GM19023 (cell line): ENCODE measurements around the gene ITGA4.

Source experiments
- ATAC-seq: cut with Tn5 transposase; IDR thresholded peaks from one replicate; pipeline ENCODE4 v1.9.1; 2021; ENCODE audit warnings: mild to moderate bottlenecking, moderate library complexity; ENCODE audit not compliant: unreplicated experiment

ITGA4 gene

GRCh38 chr2:181499231-181499630 lies 42.0 kb downstream of the ITGA4 start:
- ATAC-seq, result no peak

DNA sequence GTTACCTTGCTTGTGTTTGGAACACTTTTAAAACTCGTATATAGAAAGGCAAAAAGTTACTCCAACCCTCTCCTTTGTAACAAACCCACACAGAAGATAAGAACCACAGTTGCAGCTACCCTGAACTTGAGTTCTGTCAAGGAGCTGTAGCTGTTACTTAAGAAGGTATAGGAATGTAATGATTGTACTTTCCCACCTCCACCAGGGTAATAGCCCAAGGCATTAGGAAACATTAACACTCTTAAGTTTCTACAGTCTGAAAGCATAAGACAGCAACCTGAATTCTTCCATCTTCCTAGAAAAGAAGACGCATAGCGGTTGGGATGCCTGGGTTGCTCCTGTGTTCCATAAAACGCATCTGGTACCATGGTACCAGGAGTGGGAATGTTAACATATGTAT lies 43.0 kb downstream of the ITGA4 start:
- no peak for ATAC-seq

GRCh38 chr2:181515719-181516118 lies 58.5 kb downstream of the ITGA4 start:
- no peak for ATAC-seq

DNA sequence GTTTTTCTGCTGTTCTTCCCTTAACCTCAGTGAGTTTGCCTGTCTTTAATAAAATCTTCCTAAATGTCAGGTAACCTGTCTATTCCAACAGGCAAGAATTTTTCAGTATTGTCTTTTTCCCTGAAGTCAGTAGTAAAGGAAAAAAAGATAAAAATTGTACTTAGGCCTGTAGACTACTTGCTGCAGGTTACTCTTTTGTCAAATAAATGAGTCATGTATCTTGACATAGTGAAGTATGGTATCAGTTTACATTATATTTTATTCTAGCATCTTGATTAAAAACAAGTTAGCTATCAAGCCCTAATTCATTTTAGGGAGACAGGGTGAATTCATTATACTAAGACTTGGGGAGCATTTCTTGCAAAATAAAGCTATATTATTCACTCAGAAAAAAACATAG lies 59.8 kb downstream of the ITGA4 start:
- no peak for ATAC-seq

DNA sequence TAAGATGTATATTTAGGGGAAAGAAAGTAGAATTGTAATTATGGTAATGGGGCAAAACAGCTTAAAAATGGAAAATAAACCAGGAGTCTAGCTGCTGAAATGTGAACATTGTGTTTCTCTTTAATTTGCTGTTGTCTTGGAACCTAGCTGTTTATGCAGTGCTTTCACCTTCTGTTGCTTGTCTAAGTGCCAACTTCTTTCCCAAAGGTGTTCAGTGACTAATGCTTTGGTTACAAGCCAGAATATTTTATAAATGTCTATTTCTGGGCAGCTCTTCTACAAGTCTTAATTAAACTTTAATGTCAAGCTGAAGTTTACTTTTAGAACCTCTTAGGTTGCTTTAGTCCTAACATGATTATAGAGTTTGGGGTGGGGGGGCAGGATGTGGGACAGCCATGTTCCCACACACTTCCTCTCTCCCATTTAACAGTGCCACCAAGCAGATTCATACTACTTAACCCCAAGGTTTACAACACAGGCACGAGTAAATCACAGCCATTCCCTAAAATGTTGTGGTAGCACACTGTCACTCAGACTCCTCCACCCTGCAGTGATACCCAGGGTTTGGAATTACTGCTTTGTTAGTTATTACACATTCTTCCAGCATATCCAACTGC lies 60.6 kb downstream of the ITGA4 start:
- ATAC-seq, result no peak

- no peak for ATAC-seq
These were observed 63.1 kb downstream of the ITGA4 start for GRCh38 chr2:181520253-181520652.

DNA sequence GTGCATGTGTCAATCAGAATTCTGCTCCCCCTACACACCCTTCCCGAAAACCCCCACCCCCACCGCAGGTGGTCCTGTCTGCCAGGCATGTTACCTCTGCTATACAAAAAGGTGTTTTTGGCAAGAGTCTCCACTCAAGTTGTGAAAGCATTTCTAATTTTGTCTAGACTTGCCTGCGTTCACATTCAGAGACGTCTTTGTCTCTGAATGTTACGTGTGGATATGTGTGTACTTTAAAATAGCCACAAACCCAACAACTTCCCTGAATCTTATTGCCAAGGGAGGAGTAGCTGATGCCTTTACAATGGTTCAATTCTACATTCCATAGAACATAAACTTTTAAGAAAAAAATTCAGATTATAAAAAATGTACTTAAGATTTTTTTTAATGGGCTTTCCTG lies 66.6 kb downstream of the ITGA4 start:
- no peak for ATAC-seq

DNA sequence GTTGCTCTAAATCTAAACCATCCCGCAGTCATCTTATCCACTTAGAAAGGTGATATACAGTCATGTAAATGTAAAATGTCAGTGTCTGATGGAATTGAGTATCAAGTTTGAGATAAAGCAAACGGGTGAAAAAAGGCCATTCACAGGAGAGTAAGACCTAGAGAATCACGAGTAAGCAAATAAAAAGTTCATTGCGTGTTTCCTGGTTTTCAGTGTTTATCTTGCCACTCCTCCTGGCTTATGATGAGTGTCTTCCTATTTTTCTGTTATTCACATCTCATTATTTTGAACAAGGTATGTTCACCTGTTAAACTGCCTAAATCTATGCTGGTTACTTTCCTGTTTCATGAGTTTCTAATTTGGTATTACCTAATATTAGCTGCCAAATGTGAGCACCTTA lies 68.8 kb downstream of the ITGA4 start:
- no peak for ATAC-seq

- ATAC-seq, result no peak
These were observed 69.9 kb downstream of the ITGA4 start for GRCh38 chr2:181527058-181527457.

- no peak for ATAC-seq
These were observed 71.3 kb downstream of the ITGA4 start for GRCh38 chr2:181528441-181528840.

GRCh38 chr2:181536730-181537129 lies 79.5 kb downstream of the ITGA4 start:
- no peak for ATAC-seq

GRCh38 chr2:181540421-181540820 lies 83.2 kb downstream of the ITGA4 start:
- ATAC-seq, result no peak

GRCh38 chr2:181542170-181542569 lies 85.0 kb downstream of the ITGA4 start:
- no peak for ATAC-seq

GRCh38 chr2:181546086-181546485 lies 88.9 kb downstream of the ITGA4 start:
- no peak for ATAC-seq

GRCh38 chr2:181552808-181553207 lies 95.6 kb downstream of the ITGA4 start:
- no peak for ATAC-seq

DNA sequence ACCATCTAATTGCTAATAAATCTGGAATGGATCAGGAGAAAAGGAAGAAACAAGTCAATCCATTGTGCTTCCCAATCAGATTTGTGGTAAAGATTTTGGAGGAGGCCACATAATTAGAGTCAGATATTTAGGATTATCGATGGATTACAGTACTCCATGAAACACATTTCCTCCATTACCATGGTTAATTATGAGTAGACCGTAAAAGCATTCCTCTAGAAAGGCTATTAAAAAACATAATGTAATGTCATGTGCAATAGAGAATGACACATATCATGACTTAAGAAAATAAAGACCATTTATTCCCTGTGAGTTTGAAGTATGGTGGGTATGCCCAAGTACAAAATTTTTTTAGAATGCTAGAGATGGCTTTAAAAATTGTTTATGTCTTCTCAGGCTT lies 96.1 kb downstream of the ITGA4 start:
- no peak for ATAC-seq

- ATAC-seq, result no peak
These were observed 97.1 kb downstream of the ITGA4 start for GRCh38 chr2:181554061-181554830.

GRCh38 chr2:181558371-181558770 lies 101.2 kb downstream of the ITGA4 start:
- ATAC-seq, result no peak

- ATAC-seq, result no peak
These were observed 106.0 kb downstream of the ITGA4 start for GRCh38 chr2:181563101-181563692.

- ATAC-seq, result no peak
These were observed 109.3 kb downstream of the ITGA4 start for GRCh38 chr2:181566334-181567032.

GRCh38 chr2:181570059-181570458 lies 112.9 kb downstream of the ITGA4 start:
- no peak for ATAC-seq
